ENCODE measurements around the gene RALGPS1. TPM values are rescaled to one million over a fixed set of nuclear protein-coding genes. Genes with fewer than 3 reads are reported as not detected.

RALGPS1 gene
- polyA plus RNA-seq, 2 of the 4 experiments (the other 2 are of a cell fraction), result 5.0 to 7.9 TPM

GRCh38 chr9:127158786-127159324, 244.3 kb downstream of the RALGPS1 start:
- no peak for FAIRE-seq
- DNase-seq (ENCODE audit: low read depth in 1 of 2, low spot score in 1 of 2), result no peak
- ChIA-PET CTCF (interaction anchor here (1.6 to 5.6 kb wide), 2 partner anchors 41 to 194 kb away, joined by 4 to 23 read pairs; no protein-coding TSS in a partner anchor), POLR2A (no interaction called here)
- Histone ChIP-seq H3K27ac (peak overlapping the region; percentile 36 to 60), H3K4me2 (peak overlapping the region; percentile 36), H3K4me1 (peaks cover 25% of the 10 kb centered on the region), H3K4me3 (no peak overlapping the region), H3K9me3 (no peaks in the 10 kb centered on the region)
- TF ChIP-seq PHF8 (IDR thresholded peaks at IDR 0.05; ENCODE audit: borderline replicate concordance, low read depth) (no peak), HOXB13 (CRISPR knock-in tag; IDR thresholded peaks at IDR 0.05; ENCODE audit: low read depth) (no peak), NFE2L2 (conservative IDR thresholded peaks at IDR 0.05; ENCODE audit: low read length) (no peak), RCOR1 (IDR thresholded peaks at IDR 0.05; ENCODE audit: low read depth, low read length) (no peak), BHLHE40 (IDR thresholded peaks at IDR 0.05; ENCODE audit: low read depth, low read length) (no peak), HEYL (CRISPR knock-in tag; IDR thresholded peaks at IDR 0.05) (no peak), ZNF302 (CRISPR knock-in tag; IDR thresholded peaks at IDR 0.05) (no peak), SREBF2 (IDR thresholded peaks at IDR 0.05) (no peak), MAFK (IDR thresholded peaks at IDR 0.05; ENCODE audit: partially characterized antibody) (no peak), POLR2AphosphoS2 (conservative IDR thresholded peaks at IDR 0.05; ENCODE audit: low read length) (no peak), ZC3H11A (IDR thresholded peaks at IDR 0.05) (no peak), MYC (IDR thresholded peaks at IDR 0.05; ENCODE audit: borderline replicate concordance, low read length) (no peak), HOXB5 (CRISPR knock-in tag; IDR thresholded peaks at IDR 0.05) (no peak), RFX5 (IDR thresholded peaks at IDR 0.05) (no peak), HMGXB4 (CRISPR knock-in tag; IDR thresholded peaks at IDR 0.05; ENCODE audit: borderline replicate concordance) (no peak), MAZ (IDR thresholded peaks at IDR 0.05; ENCODE audit: borderline replicate concordance, low read depth, low read length) (no peak)
- TF ChIP-seq, protein P1, sequence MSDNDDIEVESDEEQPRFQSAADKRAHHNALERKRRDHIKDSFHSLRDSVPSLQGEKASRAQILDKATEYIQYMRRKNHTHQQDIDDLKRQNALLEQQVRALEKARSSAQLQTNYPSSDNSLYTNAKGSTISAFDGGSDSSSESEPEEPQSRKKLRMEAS (IDR thresholded peaks at IDR 0.05), result no peak
- TF ChIP-seq, protein P2, sequence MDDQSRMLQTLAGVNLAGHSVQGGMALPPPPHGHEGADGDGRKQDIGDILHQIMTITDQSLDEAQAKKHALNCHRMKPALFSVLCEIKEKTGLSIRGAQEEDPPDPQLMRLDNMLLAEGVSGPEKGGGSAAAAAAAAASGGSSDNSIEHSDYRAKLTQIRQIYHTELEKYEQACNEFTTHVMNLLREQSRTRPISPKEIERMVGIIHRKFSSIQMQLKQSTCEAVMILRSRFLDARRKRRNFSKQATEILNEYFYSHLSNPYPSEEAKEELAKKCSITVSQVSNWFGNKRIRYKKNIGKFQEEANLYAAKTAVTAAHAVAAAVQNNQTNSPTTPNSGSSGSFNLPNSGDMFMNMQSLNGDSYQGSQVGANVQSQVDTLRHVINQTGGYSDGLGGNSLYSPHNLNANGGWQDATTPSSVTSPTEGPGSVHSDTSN (IDR thresholded peaks at IDR 0.05), result no peak
- TF ChIP-seq, protein P3, sequence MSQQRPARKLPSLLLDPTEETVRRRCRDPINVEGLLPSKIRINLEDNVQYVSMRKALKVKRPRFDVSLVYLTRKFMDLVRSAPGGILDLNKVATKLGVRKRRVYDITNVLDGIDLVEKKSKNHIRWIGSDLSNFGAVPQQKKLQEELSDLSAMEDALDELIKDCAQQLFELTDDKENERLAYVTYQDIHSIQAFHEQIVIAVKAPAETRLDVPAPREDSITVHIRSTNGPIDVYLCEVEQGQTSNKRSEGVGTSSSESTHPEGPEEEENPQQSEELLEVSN (IDR thresholded peaks at IDR 0.05; ENCODE audit: borderline replicate concordance, low read depth), result no peak
- 77% methylated on average over 4 of the region's 4 CpGs for WGBS (ENCODE audit: missing lambda C conversion rate)
- ATAC-seq, result peak in 1 of 2 experiments; percentile 33; a peak in 2 of 6 replicates

DNA sequence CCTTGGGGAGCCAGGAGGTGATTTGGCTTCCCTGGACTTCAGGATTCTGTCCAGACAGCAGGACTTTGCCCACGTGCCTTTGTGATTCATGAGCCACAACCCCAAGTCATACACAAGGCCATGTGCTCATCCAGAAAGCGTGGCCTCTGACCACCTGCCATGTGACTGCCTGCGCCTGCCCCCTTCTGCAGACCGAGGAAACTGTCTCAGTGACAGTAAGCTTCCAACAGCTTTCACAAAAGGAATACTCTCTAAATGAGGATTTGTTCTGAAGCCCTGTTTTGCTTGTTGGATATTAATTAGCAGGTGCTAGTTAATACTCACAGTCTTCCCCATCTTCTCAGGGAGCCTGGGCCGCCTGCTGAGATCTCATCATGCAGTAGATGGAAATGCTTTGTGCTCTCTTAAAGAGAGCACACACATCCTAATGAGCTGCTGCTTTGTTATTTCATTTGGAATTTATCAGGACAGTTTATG, 244.8 kb downstream of the RALGPS1 start:
- ChIA-PET POLR2A (no interaction called here), CTCF (interaction anchor here (0.8 to 5.6 kb wide), 5 partner anchors 9 to 219 kb away, joined by 3 to 23 read pairs (median 4); no protein-coding TSS in a partner anchor)
- Histone ChIP-seq H3K4me1 (peaks cover 25% of the 10 kb centered on the region), H3K9me3 (no peaks in the 10 kb centered on the region), H3K4me3 (no peak overlapping the region), H3K27ac (peak overlapping the region; percentile 36 to 60), H3K4me2 (peak overlapping the region; percentile 36)
- ATAC-seq (peak; percentile 87), DNase-seq (ENCODE audit: low read depth in 1 of 2, low spot score in 1 of 2) (peak; percentile 19 to 74), FAIRE-seq (no peak)
- WGBS (ENCODE audit: missing lambda C conversion rate), result 19% methylated on average over 4 of the region's 5 CpGs
- TF ChIP-seq ZSCAN20 (CRISPR knock-in tag; IDR thresholded peaks at IDR 0.05) (no peak), REST (IDR thresholded peaks at IDR 0.05) (no peak), CHD2 (IDR thresholded peaks at IDR 0.05; ENCODE audit: low read length, partially characterized antibody) (no peak), BHLHE40 (IDR thresholded peaks at IDR 0.05; ENCODE audit: low read depth, low read length) (no peak), NFE2L2 (conservative IDR thresholded peaks at IDR 0.05; ENCODE audit: low read length) (no peak), HEYL (CRISPR knock-in tag; IDR thresholded peaks at IDR 0.05) (no peak), BCL3 (IDR thresholded peaks at IDR 0.05) (no peak), HOXA7 (CRISPR knock-in tag; IDR thresholded peaks at IDR 0.05) (no peak), ZNF302 (CRISPR knock-in tag; IDR thresholded peaks at IDR 0.05) (no peak), FOSB (CRISPR knock-in tag; IDR thresholded peaks at IDR 0.05) (no peak), PHF8 (IDR thresholded peaks at IDR 0.05; ENCODE audit: borderline replicate concordance, low read depth) (no peak), GATA3 (IDR thresholded peaks at IDR 0.05; ENCODE audit: borderline replicate concordance) (no peak)
- TF ChIP-seq, protein P4, sequence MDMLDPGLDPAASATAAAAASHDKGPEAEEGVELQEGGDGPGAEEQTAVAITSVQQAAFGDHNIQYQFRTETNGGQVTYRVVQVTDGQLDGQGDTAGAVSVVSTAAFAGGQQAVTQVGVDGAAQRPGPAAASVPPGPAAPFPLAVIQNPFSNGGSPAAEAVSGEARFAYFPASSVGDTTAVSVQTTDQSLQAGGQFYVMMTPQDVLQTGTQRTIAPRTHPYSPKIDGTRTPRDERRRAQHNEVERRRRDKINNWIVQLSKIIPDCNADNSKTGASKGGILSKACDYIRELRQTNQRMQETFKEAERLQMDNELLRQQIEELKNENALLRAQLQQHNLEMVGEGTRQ (IDR thresholded peaks at IDR 0.05), result peak; percentile 88

Measured in A549 (cell line).